GM12878 (cell line): ENCODE data around the gene CRAT. TPM values are rescaled to one million over a fixed set of nuclear protein-coding genes. Genes with fewer than 3 reads are reported as not detected.

Experiments used
- BMI1 ChIP-seq: fragments of 450-650 bp; IDR thresholded peaks from 2 replicates; pipeline ENCODE4 v1.6.1; 2016; ENCODE audit warnings: mild to moderate bottlenecking, moderate library complexity, borderline replicate concordance
- CHD2 ChIP-seq: IDR thresholded peaks from 2 replicates; pipeline ENCODE4 v1.6.1; 2011; ENCODE audit warnings: low read depth, low read length, improper control_type of control experiment, borderline replicate concordance
- GABPA ChIP-seq: IDR thresholded peaks from 2 replicates; pipeline ENCODE4 v1.6.1; 2014; ENCODE audit warnings: antibody characterized with exemption, low read depth, mild to moderate bottlenecking, inconsistent platforms
- HDAC6 ChIP-seq: fragments of 200-600 bp; sonication (generic); IDR thresholded peaks from one replicate; pipeline ENCODE4 v1.8.0; 2017; ENCODE audit warnings: antibody characterized with exemption; ENCODE audit not compliant: unreplicated experiment
- KLF5 ChIP-seq: fragments of 450-650 bp; IDR thresholded peaks from 2 replicates; pipeline ENCODE4 v1.6.1; 2014; ENCODE audit warnings: mild to moderate bottlenecking; ENCODE audit not compliant: partially characterized antibody
- MTA3 ChIP-seq: IDR thresholded peaks from 2 replicates; pipeline ENCODE4 v1.6.1; 2012; ENCODE audit warnings: low read length, inconsistent platforms, borderline replicate concordance
- PML ChIP-seq: IDR thresholded peaks from 2 replicates; pipeline ENCODE4 v1.6.1; 2012; ENCODE audit warnings: low read length, inconsistent platforms
- RAD21 ChIP-seq: IDR thresholded peaks from 2 replicates; pipeline ENCODE4 v1.6.1; 2011; ENCODE audit warnings: mild to moderate bottlenecking, low read depth, low read length, moderate library complexity; ENCODE audit not compliant: insufficient read depth
- RBBP5 ChIP-seq: fragments of 200-600 bp; sonication (generic); conservative IDR thresholded peaks from 2 replicates; pipeline ENCODE4 v1.6.1; 2016
- RELA ChIP-seq: fragments of 450-650 bp; IDR thresholded peaks from 2 replicates; pipeline ENCODE4 v1.8.0; 2014; ENCODE audit warnings: borderline replicate concordance; ENCODE audit not compliant: partially characterized antibody
- RUNX3 ChIP-seq: IDR thresholded peaks from 2 replicates; pipeline ENCODE4 v1.6.1; 2012; ENCODE audit warnings: low read length, inconsistent platforms
- SMAD5 ChIP-seq: IDR thresholded peaks from 2 replicates; pipeline ENCODE4 v1.6.1; 2016; ENCODE audit warnings: antibody characterized with exemption, low read depth
- SMARCA5 ChIP-seq: fragments of 450-650 bp; IDR thresholded peaks from 2 replicates; pipeline ENCODE4 v1.6.1; 2017; ENCODE audit warnings: mild to moderate bottlenecking
- SP1 ChIP-seq: IDR thresholded peaks from one replicate; pipeline ENCODE4 v1.6.1; 2011; ENCODE audit warnings: low read depth, low read length
- TARDBP ChIP-seq: IDR thresholded peaks from 2 replicates; pipeline ENCODE4 v1.6.1; 2016; ENCODE audit warnings: borderline replicate concordance
- ZNF274 ChIP-seq: IDR thresholded peaks from one replicate; pipeline ENCODE4 v1.8.0; 2011; ENCODE audit not compliant: insufficient read length, insufficient read depth
- ZNF384 ChIP-seq: IDR thresholded peaks from 2 replicates; pipeline ENCODE4 v1.6.1; 2012; ENCODE audit warnings: low read depth, mild to moderate bottlenecking, low read length, improper control_type of control experiment, borderline replicate concordance
- polyA plus RNA-seq, 11 experiments: library from polyadenylated mRNA; depleted of rRNA in 4 of 11; unstranded in 6 of 11; stranded (reverse) in 5 of 11; fragments of >200 nt; fragmentation: Nextera tagmentation in 4 of 11; fragmentation: Illumina TruSeq in 1 of 11; extraction: Ambion mirVana in 4 of 11; extraction: Trizol in 1 of 11; gene quantifications; 1 replicate in 1 of 11; 2 replicates in 10 of 11; pipeline versions ENCODE4 v1.2.1 to v1.2.3, GENCODE V29; 2011 to 2016; ENCODE audit warnings: inconsistent platforms in 2 of 11, missing spikeins in 2 of 11, low read depth in 1 of 11
- total RNA-seq, 4 experiments: library from RNA; depleted of rRNA in 3 of 4; stranded (reverse); fragments of >200 nt in 3 of 4; fragmentation: Illumina TruSeq in 1 of 4; extraction: Trizol in 1 of 4; gene quantifications; 2 replicates each; pipeline versions ENCODE4 v1.2.1 to v1.2.3, GENCODE V29; 2013 to 2021
- TF ChIP-seq, protein P1 (sequence below): fragments of 450-650 bp; IDR thresholded peaks from 2 replicates; pipeline ENCODE4 v1.6.1; 2016; ENCODE audit warnings: mild to moderate bottlenecking, moderate library complexity, borderline replicate concordance
- TF ChIP-seq, protein P2 (sequence below): fragments of 450-650 bp; IDR thresholded peaks from 2 replicates; pipeline ENCODE4 v1.6.1; 2017; ENCODE audit warnings: mild to moderate bottlenecking, moderate library complexity
- TF ChIP-seq, protein P3 (sequence below): IDR thresholded peaks from 2 replicates; pipeline ENCODE4 v1.6.1; 2012; ENCODE audit warnings: low read depth, low read length, improper control_type of control experiment
- TF ChIP-seq, protein P4 (sequence below): IDR thresholded peaks from 2 replicates; pipeline ENCODE4 v1.6.1; 2011; ENCODE audit warnings: borderline replicate concordance, low read depth, mild to moderate bottlenecking, moderate library complexity, low read length; ENCODE audit not compliant: insufficient read depth, poor library complexity, severe bottlenecking

The CRAT gene
- total and polyA plus RNA-seq, 10 of the 15 experiments (the other 5 are each of a cell fraction or from before 2014, with no cell fraction given), result 0.10 to 3.4 (median 1.8) TPM

DNA sequence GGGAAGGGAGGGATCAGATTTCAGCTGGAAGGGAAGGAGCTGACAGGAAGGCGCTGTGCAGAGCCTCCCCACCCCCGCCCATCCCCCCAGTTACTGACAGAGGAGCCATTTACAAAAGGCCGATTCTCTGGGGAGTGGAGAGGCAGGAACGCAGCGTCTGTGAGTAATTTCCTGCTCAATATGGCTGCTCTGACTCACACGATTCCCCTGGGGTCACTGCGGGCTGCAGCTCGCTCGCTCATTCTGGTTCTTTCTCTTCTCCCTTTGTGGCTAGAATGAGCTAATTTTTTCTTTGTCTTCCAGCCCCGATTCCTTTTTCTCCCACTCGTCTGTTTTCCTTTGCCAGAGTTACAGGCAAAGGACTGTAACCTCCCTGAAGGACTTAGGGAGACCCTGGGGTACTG lies 29.4 kb upstream of the CRAT start (continued):
- TF ChIP-seq GABPA, result 0 out of 2 replicates have a peak, but pooled peaks have one; percentile 62
- TF ChIP-seq, protein P1, sequence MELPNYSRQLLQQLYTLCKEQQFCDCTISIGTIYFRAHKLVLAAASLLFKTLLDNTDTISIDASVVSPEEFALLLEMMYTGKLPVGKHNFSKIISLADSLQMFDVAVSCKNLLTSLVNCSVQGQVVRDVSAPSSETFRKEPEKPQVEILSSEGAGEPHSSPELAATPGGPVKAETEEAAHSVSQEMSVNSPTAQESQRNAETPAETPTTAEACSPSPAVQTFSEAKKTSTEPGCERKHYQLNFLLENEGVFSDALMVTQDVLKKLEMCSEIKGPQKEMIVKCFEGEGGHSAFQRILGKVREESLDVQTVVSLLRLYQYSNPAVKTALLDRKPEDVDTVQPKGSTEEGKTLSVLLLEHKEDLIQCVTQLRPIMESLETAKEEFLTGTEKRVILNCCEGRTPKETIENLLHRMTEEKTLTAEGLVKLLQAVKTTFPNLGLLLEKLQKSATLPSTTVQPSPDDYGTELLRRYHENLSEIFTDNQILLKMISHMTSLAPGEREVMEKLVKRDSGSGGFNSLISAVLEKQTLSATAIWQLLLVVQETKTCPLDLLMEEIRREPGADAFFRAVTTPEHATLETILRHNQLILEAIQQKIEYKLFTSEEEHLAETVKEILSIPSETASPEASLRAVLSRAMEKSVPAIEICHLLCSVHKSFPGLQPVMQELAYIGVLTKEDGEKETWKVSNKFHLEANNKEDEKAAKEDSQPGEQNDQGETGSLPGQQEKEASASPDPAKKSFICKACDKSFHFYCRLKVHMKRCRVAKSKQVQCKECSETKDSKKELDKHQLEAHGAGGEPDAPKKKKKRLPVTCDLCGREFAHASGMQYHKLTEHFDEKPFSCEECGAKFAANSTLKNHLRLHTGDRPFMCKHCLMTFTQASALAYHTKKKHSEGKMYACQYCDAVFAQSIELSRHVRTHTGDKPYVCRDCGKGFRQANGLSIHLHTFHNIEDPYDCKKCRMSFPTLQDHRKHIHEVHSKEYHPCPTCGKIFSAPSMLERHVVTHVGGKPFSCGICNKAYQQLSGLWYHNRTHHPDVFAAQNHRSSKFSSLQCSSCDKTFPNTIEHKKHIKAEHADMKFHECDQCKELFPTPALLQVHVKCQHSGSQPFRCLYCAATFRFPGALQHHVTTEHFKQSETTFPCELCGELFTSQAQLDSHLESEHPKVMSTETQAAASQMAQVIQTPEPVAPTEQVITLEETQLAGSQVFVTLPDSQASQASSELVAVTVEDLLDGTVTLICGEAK, result peak; percentile 59; the same call in 1 of the 2 replicates
- no peak for TF ChIP-seq SMARCA5
- no peak for TF ChIP-seq ZNF274
- peak; percentile 98 for TF ChIP-seq RUNX3
- TF ChIP-seq RBBP5, result no peak
- no peak for TF ChIP-seq HDAC6
- TF ChIP-seq, protein P2, sequence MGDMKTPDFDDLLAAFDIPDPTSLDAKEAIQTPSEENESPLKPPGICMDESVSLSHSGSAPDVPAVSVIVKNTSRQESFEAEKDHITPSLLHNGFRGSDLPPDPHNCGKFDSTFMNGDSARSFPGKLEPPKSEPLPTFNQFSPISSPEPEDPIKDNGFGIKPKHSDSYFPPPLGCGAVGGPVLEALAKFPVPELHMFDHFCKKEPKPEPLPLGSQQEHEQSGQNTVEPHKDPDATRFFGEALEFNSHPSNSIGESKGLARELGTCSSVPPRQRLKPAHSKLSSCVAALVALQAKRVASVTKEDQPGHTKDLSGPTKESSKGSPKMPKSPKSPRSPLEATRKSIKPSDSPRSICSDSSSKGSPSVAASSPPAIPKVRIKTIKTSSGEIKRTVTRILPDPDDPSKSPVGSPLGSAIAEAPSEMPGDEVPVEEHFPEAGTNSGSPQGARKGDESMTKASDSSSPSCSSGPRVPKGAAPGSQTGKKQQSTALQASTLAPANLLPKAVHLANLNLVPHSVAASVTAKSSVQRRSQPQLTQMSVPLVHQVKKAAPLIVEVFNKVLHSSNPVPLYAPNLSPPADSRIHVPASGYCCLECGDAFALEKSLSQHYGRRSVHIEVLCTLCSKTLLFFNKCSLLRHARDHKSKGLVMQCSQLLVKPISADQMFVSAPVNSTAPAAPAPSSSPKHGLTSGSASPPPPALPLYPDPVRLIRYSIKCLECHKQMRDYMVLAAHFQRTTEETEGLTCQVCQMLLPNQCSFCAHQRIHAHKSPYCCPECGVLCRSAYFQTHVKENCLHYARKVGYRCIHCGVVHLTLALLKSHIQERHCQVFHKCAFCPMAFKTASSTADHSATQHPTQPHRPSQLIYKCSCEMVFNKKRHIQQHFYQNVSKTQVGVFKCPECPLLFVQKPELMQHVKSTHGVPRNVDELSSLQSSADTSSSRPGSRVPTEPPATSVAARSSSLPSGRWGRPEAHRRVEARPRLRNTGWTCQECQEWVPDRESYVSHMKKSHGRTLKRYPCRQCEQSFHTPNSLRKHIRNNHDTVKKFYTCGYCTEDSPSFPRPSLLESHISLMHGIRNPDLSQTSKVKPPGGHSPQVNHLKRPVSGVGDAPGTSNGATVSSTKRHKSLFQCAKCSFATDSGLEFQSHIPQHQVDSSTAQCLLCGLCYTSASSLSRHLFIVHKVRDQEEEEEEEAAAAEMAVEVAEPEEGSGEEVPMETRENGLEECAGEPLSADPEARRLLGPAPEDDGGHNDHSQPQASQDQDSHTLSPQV, result peak; percentile 65; the same call in 1 of the 2 replicates
- TF ChIP-seq, protein P3, sequence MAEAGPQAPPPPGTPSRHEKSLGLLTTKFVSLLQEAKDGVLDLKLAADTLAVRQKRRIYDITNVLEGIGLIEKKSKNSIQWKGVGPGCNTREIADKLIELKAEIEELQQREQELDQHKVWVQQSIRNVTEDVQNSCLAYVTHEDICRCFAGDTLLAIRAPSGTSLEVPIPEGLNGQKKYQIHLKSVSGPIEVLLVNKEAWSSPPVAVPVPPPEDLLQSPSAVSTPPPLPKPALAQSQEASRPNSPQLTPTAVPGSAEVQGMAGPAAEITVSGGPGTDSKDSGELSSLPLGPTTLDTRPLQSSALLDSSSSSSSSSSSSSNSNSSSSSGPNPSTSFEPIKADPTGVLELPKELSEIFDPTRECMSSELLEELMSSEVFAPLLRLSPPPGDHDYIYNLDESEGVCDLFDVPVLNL, result no peak
- peak; percentile 83 for TF ChIP-seq SP1
- TF ChIP-seq RELA, result peak; percentile 22
- peak; percentile 93 for TF ChIP-seq CHD2
- no peak for TF ChIP-seq KLF5
- TF ChIP-seq BMI1, result peak; percentile 75; the same call in 1 of the 2 replicates
- no peak; the same call in 1 of the 2 replicates for TF ChIP-seq ZNF384
- no peak for TF ChIP-seq RAD21
- peak; percentile 58; the same call in 1 of the 2 replicates for TF ChIP-seq PML
- TF ChIP-seq MTA3, result peak; percentile 68; the same call in 1 of the 2 replicates
- TF ChIP-seq, protein P4, sequence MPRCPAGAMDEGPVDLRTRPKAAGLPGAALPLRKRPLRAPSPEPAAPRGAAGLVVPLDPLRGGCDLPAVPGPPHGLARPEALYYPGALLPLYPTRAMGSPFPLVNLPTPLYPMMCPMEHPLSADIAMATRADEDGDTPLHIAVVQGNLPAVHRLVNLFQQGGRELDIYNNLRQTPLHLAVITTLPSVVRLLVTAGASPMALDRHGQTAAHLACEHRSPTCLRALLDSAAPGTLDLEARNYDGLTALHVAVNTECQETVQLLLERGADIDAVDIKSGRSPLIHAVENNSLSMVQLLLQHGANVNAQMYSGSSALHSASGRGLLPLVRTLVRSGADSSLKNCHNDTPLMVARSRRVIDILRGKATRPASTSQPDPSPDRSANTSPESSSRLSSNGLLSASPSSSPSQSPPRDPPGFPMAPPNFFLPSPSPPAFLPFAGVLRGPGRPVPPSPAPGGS, result peak; percentile 96
- TF ChIP-seq TARDBP, result no peak; the same call in 1 of the 2 replicates
- no peak for TF ChIP-seq SMAD5
